SH-SY5Y (cell line): ENCODE results near the gene SPATA20.

Source experiments
- GATA2 ChIP-seq: IDR thresholded peaks from 2 replicates; pipeline ENCODE4 v1.6.1; 2011; ENCODE audit warnings: mild to moderate bottlenecking, low read depth, low read length
- GATA3 ChIP-seq: IDR thresholded peaks from 2 replicates; pipeline ENCODE4 v1.6.1; 2011; ENCODE audit warnings: low read depth, mild to moderate bottlenecking, low read length, moderate library complexity

SPATA20 gene

DNA sequence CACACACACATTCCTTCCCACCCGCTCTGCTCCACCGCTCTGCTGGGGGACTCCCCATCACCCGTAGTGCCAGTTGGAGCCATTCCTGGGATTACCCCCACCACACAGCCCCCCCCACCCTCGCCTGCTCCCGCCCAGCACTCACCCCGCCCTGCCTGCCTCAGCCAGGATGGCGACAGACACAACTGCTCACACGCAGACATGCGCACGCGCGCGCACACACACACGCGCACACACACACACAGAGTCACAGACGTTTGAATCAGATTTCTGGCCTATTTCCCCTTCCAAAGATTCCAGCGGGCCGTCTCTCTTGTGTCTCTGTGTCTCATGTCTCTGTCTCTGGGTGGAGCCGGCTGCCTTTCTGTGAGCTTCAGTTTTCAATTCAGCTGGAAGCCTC lies 17.9 kb downstream of the SPATA20 start:
- no peak for TF ChIP-seq GATA2
- TF ChIP-seq GATA3, result no peak

DNA sequence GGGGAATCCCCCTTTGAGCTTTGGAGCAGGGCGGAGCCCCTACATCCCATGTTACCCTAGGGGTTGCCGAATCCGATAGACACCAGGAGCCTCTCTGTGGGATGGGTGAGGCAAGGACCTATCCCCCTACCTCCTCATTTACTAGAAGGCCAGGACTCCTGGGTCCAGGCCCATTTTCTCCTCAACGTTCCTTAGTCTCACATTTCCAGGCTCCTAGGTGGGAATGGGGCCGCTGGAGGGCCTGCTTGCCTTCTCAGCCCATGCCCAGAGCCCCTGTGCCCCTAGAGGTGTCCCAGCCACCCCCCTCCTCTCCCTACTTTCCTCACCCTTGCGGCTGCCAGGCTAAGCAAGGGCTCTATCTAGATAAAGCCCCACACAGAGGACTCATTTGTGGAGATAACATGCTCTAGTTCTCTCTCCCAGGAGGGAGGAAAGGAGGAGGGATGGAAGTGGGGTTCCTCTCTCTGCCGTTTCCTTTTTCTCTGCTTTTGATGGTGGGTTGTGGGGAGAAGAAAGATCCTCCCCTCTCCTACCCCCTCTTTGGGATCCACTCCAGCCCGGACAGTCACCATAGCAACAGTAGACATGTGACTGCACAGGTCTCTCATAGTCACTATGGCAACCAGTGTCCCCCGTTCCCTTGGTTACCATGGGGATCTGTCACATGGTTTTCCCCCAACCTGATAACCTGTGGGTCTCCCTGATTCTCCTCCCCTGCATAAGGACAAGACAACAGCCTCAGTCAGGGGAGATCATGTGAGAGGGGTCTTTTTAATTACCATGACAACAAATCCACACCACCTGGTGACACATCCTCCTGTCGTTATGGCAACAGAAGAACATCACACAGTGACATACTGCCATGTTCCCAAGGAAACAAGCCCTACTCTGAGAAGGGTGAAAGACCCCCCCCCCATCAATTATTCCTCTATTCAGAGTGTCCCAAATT lies 18.7 kb downstream of the SPATA20 start:
- TF ChIP-seq GATA3 (no peak), GATA2 (peak; percentile 81)

DNA sequence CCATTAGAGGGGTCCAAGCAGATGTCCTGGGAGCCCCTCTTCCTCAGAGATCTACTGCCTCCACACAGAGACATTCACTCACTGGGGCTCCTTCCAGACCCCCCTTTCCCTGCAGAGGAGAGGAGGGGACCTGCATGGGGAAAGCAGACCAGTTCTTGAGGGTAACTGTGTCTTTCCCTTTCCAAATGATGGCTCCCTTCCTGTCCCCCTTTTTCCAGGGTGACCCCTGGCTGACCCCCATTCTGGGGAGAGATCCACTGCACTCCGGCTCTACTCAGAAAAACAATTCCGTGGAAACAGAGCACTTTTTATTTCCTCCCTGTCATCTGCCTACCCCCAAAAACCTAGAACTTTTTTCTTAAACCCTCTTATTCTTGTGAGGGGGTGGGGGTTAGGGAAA lies 19.9 kb downstream of the SPATA20 start:
- TF ChIP-seq GATA3, result no peak
- TF ChIP-seq GATA2, result no peak

DNA sequence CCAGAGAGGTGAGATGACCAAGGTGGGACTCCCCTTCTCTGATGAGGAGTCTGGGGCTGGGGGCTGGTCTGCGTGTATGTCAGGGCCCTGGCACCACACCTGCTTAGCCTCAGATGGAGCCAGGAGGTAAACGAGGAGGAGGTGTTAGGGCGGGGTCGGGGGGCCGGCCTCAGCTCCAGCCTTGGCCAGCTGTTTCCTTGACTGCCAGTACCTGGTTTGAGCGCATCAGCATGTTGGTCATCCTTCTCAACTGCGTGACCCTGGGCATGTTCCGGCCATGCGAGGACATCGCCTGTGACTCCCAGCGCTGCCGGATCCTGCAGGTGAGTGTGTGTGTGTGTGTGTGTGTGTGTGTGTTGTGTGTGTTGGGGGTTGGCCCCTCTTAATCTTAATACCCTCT lies 21.7 kb downstream of the SPATA20 start:
- no peak for TF ChIP-seq GATA3
- TF ChIP-seq GATA2, result no peak

DNA sequence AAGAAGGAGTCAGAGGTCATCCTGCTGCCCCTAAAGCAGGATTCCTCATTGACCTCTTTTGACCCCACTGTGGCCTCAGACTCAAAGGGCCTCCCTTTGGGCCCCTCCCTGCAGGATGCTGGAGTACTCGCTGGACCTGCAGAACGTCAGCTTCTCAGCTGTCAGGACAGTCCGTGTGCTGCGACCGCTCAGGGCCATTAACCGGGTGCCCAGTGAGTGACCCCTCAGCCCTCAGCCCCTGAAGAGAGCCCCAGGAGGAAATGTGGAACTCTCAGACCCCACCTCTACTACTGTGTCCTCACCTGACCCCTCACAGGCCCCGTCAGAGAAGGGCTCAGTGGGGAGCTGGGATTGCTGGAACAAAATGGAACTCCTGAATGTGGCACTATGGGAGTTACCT lies 22.6 kb downstream of the SPATA20 start:
- no peak for TF ChIP-seq GATA3
- no peak for TF ChIP-seq GATA2

DNA sequence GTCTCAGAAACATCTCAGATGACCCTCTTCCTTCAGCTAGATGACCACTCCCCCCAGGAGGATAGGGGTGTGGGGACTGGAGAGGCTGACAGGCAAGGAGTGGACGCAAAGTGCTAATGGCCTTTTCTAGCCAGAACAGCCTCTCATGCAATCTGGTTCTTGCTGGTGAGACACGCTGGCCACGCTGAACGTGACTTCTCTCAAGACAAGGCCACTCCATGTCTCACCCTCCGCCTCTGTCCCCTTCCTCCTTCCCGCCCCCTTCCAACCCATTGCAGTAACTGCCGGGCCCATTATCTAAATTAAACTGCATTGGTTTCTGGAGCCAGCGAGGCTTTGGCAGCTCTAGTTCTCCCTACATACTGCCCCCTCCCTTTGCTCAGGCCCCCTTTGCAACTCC lies 23.1 kb downstream of the SPATA20 start:
- TF ChIP-seq GATA2, result no peak
- TF ChIP-seq GATA3, result no peak

DNA sequence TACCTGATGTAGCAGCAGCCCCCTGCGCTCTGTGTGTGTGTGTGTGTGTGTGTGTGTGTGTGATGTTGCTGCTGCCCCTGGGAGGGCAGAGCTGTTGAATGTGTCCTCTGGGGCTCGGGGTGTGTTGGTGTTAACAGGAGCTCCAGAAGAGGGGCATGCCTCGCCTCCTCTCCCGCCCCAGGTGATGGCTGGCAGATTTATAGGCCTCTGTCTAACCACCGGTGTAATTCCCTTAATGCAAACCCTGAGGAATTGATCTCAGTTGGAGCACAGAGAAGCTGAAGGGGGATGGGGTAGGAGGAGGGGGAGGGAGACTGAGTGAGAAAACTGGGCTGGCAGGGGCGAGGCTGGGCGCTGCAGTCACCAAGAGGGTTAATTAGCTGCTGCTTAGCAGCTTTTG lies 23.6 kb downstream of the SPATA20 start:
- TF ChIP-seq GATA3 (no peak), GATA2 (no peak)

DNA sequence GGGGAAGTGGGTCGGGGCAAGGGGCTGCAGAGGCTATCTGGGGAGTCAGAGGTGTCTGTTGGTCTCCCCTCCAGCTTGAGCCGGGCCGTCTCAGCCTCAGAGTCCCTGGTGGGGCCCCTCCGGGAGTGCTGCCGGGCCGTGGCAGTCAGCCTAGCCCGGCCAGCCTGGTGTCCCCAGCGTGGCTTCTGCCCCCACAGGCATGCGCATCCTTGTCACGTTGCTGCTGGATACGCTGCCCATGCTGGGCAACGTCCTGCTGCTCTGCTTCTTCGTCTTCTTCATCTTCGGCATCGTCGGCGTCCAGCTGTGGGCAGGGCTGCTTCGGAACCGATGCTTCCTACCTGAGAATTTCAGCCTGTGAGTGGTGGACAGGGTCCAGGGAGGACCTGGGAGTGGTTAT lies 24.7 kb downstream of the SPATA20 start:
- no peak for TF ChIP-seq GATA2
- TF ChIP-seq GATA3, result no peak

DNA sequence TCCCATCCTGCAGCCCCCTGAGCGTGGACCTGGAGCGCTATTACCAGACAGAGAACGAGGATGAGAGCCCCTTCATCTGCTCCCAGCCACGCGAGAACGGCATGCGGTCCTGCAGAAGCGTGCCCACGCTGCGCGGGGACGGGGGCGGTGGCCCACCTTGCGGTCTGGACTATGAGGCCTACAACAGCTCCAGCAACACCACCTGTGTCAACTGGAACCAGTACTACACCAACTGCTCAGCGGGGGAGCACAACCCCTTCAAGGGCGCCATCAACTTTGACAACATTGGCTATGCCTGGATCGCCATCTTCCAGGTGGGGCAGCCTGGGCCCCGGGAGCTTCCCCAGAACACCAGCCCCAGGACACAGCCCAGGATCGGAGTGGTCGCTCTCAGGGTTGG lies 25.6 kb downstream of the SPATA20 start:
- TF ChIP-seq GATA3, result no peak
- no peak for TF ChIP-seq GATA2

DNA sequence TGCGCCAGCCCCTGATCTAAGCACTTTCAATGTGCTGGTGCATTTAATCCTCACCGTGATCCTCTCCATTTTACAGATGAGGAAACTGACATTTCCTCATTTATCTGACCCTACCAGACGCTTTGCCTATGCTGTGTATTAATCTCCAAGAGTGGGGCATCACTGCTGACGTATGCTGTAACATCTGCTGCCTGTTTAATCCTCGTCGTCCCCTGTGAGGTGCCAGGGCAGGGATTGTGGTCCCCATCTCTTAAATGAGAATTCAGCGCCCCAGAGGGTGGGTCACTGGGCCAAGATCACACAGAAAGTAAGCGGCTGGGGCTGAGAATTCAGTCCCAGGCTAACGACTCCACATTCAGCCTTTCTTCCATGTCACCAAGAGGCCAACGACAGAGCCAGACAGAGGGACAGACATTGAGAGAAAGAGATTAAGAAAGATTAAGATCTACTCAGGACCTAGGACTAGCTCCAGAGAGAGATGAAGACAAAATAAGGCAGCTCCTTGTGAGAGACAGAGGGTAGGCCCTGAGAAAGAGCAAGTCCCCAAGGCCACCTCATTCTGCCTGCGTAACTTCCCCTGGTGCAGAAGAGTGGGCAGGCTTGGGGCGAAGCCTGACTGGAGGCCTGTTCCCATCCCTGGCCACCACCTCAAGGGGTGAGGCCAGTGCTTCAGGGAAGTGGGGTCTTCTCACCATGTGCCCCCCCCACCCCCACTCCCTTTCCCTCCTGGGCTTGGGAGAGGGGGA lies 27.1 kb downstream of the SPATA20 start:
- TF ChIP-seq GATA3 (no peak), GATA2 (no peak)

DNA sequence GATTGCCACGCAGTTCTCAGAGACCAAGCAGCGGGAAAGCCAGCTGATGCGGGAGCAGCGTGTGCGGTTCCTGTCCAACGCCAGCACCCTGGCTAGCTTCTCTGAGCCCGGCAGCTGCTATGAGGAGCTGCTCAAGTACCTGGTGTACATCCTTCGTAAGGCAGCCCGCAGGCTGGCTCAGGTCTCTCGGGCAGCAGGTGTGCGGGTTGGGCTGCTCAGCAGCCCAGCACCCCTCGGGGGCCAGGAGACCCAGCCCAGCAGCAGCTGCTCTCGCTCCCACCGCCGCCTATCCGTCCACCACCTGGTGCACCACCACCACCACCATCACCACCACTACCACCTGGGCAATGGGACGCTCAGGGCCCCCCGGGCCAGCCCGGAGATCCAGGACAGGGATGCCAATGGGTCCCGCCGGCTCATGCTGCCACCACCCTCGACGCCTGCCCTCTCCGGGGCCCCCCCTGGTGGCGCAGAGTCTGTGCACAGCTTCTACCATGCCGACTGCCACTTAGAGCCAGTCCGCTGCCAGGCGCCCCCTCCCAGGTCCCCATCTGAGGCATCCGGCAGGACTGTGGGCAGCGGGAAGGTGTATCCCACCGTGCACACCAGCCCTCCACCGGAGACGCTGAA lies 28.7 kb downstream of the SPATA20 start:
- TF ChIP-seq GATA3 (no peak), GATA2 (no peak)

DNA sequence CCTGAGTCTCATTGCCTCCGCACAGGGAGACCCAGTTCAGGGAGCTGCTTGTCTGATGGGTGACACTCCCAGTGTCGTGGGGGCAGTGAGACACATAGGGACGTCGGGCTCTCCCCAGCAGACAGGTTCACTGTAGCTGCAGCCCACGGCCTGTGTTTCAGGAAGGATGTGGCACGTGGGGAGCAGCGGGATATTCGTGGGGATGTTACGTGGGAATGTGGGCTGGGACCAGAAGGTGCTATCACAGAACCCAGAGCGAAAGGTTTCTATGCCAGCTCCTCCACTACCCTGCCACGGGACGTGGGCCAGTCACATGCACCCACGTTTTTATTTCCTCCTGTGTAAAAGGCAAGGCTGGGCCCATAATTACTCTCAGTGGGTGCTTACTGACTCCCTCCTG lies 29.9 kb downstream of the SPATA20 start:
- no peak for TF ChIP-seq GATA2
- no peak for TF ChIP-seq GATA3

DNA sequence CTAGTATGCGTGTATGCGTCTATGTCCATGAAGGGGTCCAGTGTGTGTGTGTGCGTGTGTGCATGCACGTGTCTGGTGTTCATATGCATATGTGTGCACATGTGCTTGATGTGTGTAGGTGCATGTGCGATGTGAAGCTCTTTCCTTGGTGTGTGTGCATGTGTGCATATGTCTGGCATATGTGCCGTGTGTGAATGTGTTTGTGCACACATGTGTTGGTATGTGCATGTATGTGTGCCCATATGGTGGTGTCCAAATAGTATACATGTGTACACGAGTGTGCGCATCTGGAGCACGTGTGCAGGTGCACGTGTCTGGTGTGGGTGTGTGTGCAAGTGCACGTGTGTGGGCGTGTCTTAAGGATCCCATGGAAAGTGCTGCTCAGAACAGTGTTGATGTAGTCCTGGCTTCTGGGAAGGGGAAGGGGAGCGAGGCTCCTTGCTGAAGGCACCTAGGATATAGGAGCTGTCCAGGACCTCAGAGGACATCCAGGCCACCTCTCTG lies 30.5 kb downstream of the SPATA20 start:
- TF ChIP-seq GATA2, result no peak
- TF ChIP-seq GATA3, result no peak

DNA sequence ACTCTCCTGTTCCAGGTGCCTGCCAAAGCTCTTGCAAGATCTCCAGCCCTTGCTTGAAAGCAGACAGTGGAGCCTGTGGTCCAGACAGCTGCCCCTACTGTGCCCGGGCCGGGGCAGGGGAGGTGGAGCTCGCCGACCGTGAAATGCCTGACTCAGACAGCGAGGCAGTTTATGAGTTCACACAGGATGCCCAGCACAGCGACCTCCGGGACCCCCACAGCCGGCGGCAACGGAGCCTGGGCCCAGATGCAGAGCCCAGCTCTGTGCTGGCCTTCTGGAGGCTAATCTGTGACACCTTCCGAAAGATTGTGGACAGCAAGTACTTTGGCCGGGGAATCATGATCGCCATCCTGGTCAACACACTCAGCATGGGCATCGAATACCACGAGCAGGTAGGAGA lies 31.2 kb downstream of the SPATA20 start:
- TF ChIP-seq GATA3 (no peak), GATA2 (no peak)
